HCT116 (cell line): ENCODE measurements around the gene ISOC2.

Source experiments
- CEBPB ChIP-seq: IDR thresholded peaks from 2 replicates; pipeline ENCODE4 v1.6.1; 2012; ENCODE audit warnings: low read depth
- EZH2 ChIP-seq: fragments of 200-600 bp; sonication (generic); IDR thresholded peaks from 2 replicates; pipeline ENCODE4 v1.6.1; 2017; ENCODE audit warnings: antibody characterized with exemption, mixed run types
- EZH2phosphoT487 ChIP-seq: fragments of 200-600 bp; IDR thresholded peaks from 2 replicates; pipeline ENCODE4 v1.6.1; 2018; ENCODE audit warnings: antibody characterized with exemption, borderline replicate concordance
- JUND ChIP-seq: IDR thresholded peaks from 2 replicates; pipeline ENCODE4 v1.6.1; 2012
- POLR2A ChIP-seq: IDR thresholded peaks from 2 replicates; pipeline ENCODE4 v1.7.0; 2011; ENCODE audit warnings: borderline replicate concordance; ENCODE audit not compliant: insufficient read depth, insufficient read length; ENCODE audit errors: extremely low read depth
- POLR2AphosphoS5 ChIP-seq: IDR thresholded peaks from 2 replicates; pipeline ENCODE4 v1.6.1; 2011; ENCODE audit warnings: mild to moderate bottlenecking, low read depth, low read length, moderate library complexity
- SIN3A ChIP-seq: IDR thresholded peaks from 2 replicates; pipeline ENCODE4 v1.6.1; 2012; ENCODE audit warnings: low read depth
- SP1 ChIP-seq: IDR thresholded peaks from 2 replicates; pipeline ENCODE4 v1.6.1; 2012; ENCODE audit warnings: low read depth
- YY1 ChIP-seq: IDR thresholded peaks from 2 replicates; pipeline ENCODE4 v1.6.1; 2011; ENCODE audit warnings: low read length, low read depth, moderate library complexity, mild to moderate bottlenecking; ENCODE audit not compliant: insufficient replicate concordance; ENCODE audit errors: extremely low read depth
- ZNF274 ChIP-seq: fragments of 200-500 bp; sonication (Bioruptor generic); IDR thresholded peaks from 2 replicates; pipeline ENCODE4 v1.6.1; 2014; ENCODE audit warnings: mild to moderate bottlenecking, low read depth, low read length, inconsistent platforms
- TF ChIP-seq, protein P1 (sequence below), 3 experiments: fragments of 200-600 bp in 1 of 3; sonication (generic) in 1 of 3; IDR thresholded peaks in 2 of 3; conservative IDR thresholded peaks in 1 of 3; 2 replicates each; pipeline ENCODE4 v1.5.1; 2012 to 2017; ENCODE audit warnings: low read depth in 2 of 3, low read length in 2 of 3, antibody characterized with exemption in 1 of 3, borderline replicate concordance in 1 of 3, control low read depth in 1 of 3, mild to moderate bottlenecking in 1 of 3, mixed read lengths in 1 of 3, mixed run types in 1 of 3, moderate library complexity in 1 of 3; ENCODE audit not compliant: insufficient read depth in 1 of 3
- TF ChIP-seq, protein P2 (sequence below): IDR thresholded peaks from 2 replicates; pipeline ENCODE4 v1.6.1; 2012
- TF ChIP-seq, protein P3 (sequence below): IDR thresholded peaks from 2 replicates; pipeline ENCODE4 v1.6.1; 2012; ENCODE audit warnings: low read depth

DNA sequence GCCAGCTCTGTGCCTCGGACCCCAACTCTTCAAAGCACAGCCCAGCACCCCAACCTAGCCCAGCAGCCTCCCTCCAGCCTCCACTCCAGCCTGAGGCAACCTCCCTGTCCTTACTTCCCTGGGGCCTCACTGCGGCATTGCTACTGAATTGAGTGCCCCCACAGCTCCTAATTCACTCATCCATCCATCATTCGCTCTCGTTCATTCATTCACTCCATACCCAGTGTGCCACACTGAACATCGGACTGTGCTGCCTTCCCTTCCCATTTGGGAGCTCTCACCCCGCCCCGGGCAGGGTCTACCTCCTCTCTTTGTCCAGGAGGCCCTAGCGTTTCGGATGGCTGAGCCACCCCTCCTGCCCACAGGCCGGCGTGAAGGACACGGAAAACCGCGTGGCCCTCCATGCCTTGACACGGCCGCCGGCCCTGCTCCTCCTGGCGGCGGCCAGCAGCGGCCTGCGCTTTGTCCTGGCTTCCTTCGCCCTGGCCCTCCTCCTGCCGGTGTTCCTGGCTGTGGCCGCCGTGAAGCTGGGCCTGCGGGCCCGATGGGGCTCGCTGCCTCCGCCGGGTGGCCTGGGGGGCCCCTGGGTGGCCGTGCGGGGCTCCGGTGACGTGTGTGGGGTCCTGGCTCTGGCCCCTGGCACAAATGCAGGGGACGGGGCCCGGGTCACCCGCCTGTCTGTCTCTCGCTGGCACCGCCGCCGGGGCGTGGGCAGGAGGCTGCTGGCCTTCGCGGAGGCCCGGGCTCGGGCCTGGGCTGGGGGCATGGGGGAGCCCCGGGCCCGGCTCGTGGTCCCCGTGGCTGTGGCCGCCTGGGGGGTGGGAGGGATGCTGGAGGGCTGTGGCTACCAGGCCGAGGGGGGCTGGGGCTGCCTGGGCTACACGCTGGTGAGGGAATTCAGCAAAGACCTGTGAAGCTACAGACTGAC is 24.9 kb upstream of the ISOC2 start:
- TF ChIP-seq SIN3A (no peak), POLR2AphosphoS5 (no peak), EZH2 (no peak), ZNF274 (no peak), JUND (no peak), EZH2phosphoT487 (no peak), YY1 (no peak), SP1 (no peak), POLR2A (no peak), CEBPB (no peak)
- TF ChIP-seq, protein P1, sequence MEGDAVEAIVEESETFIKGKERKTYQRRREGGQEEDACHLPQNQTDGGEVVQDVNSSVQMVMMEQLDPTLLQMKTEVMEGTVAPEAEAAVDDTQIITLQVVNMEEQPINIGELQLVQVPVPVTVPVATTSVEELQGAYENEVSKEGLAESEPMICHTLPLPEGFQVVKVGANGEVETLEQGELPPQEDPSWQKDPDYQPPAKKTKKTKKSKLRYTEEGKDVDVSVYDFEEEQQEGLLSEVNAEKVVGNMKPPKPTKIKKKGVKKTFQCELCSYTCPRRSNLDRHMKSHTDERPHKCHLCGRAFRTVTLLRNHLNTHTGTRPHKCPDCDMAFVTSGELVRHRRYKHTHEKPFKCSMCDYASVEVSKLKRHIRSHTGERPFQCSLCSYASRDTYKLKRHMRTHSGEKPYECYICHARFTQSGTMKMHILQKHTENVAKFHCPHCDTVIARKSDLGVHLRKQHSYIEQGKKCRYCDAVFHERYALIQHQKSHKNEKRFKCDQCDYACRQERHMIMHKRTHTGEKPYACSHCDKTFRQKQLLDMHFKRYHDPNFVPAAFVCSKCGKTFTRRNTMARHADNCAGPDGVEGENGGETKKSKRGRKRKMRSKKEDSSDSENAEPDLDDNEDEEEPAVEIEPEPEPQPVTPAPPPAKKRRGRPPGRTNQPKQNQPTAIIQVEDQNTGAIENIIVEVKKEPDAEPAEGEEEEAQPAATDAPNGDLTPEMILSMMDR (IDR thresholded peaks at IDR 0.05 in 2 of 3, conservative IDR thresholded peaks at IDR 0.05 in 1 of 3; ENCODE audit: borderline replicate concordance in 1 of 3, insufficient read depth in 1 of 3, low read depth in 2 of 3, low read length in 2 of 3): no peak
- TF ChIP-seq, protein P2, sequence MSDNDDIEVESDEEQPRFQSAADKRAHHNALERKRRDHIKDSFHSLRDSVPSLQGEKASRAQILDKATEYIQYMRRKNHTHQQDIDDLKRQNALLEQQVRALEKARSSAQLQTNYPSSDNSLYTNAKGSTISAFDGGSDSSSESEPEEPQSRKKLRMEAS: no peak
- TF ChIP-seq, protein P3, sequence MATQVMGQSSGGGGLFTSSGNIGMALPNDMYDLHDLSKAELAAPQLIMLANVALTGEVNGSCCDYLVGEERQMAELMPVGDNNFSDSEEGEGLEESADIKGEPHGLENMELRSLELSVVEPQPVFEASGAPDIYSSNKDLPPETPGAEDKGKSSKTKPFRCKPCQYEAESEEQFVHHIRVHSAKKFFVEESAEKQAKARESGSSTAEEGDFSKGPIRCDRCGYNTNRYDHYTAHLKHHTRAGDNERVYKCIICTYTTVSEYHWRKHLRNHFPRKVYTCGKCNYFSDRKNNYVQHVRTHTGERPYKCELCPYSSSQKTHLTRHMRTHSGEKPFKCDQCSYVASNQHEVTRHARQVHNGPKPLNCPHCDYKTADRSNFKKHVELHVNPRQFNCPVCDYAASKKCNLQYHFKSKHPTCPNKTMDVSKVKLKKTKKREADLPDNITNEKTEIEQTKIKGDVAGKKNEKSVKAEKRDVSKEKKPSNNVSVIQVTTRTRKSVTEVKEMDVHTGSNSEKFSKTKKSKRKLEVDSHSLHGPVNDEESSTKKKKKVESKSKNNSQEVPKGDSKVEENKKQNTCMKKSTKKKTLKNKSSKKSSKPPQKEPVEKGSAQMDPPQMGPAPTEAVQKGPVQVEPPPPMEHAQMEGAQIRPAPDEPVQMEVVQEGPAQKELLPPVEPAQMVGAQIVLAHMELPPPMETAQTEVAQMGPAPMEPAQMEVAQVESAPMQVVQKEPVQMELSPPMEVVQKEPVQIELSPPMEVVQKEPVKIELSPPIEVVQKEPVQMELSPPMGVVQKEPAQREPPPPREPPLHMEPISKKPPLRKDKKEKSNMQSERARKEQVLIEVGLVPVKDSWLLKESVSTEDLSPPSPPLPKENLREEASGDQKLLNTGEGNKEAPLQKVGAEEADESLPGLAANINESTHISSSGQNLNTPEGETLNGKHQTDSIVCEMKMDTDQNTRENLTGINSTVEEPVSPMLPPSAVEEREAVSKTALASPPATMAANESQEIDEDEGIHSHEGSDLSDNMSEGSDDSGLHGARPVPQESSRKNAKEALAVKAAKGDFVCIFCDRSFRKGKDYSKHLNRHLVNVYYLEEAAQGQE: no peak
